Natural killer cell (primary cell): ENCODE measurements around the gene TMEM52B. TPM values are rescaled to one million over a fixed set of nuclear protein-coding genes. Genes with fewer than 3 reads are reported as not detected.
"Not testable (repeated sequence)": the region's sequence is repeated elsewhere in the genome, so short reads cannot be mapped to it uniquely, and the experiment has no call there.

Source experiments
- ATAC-seq, 3 donors: fragments of 150-1000 bp in 2 of 3; fragments of 200-7000 bp in 1 of 3; cut with Tn5 transposase; 1 replicate in 1 of 3; 2 replicates in 2 of 3; pipeline ENCODE4 v1.10.0; 2021; ENCODE audit warnings: mild to moderate bottlenecking in 2 of 3, moderate library complexity in 2 of 3
- DNase-seq, 2 donors: peaks; one replicate each; pipeline versions ENCODE4 v3.0.0 to v3.0.0-alpha.2; 2013 to 2021; ENCODE audit warnings: mixed read lengths in 1 of 2
- H3K27ac ChIP-seq: one replicate; pipeline ENCODE4 v1.5.1; 2013; ENCODE audit warnings: mild to moderate bottlenecking, low read length
- H3K27me3 ChIP-seq: one replicate; pipeline ENCODE4 v1.6.1; 2013; ENCODE audit warnings: low read length; ENCODE audit not compliant: control insufficient read depth, insufficient read depth
- H3K36me3 ChIP-seq: one replicate; pipeline ENCODE4 v1.6.1; 2013; ENCODE audit warnings: low read length; ENCODE audit not compliant: control insufficient read depth, insufficient read depth
- H3K4me1 ChIP-seq: one replicate; pipeline ENCODE4 v1.6.1; 2013; ENCODE audit warnings: low read length; ENCODE audit not compliant: control insufficient read depth, insufficient read depth
- H3K4me3 ChIP-seq: one replicate; pipeline ENCODE4 v1.5.1; 2013; ENCODE audit warnings: low read length
- H3K9me3 ChIP-seq: one replicate; pipeline ENCODE4 v1.6.1; 2013; ENCODE audit warnings: low read length; ENCODE audit not compliant: control insufficient read depth, insufficient read depth
- H3K27ac Mint-ChIP-seq, 2 donors: one replicate each; pipeline ENCODE4 v1.8.0; 2022; ENCODE audit warnings: mild to moderate bottlenecking in 2 of 2, mixed read lengths in 2 of 2, moderate library complexity in 1 of 2
- H3K27me3 Mint-ChIP-seq, 2 donors: one replicate each; pipeline ENCODE4 v1.8.0; 2022; ENCODE audit warnings: low read depth in 2 of 2, mixed read lengths in 2 of 2
- H3K36me3 Mint-ChIP-seq: one replicate; pipeline ENCODE4 v1.8.0; 2022; ENCODE audit warnings: mixed read lengths
- H3K4me1 Mint-ChIP-seq, 2 donors: one replicate each; pipeline ENCODE4 v1.8.0; 2022; ENCODE audit warnings: mixed read lengths in 2 of 2
- H3K4me3 Mint-ChIP-seq: one replicate; pipeline ENCODE4 v1.8.0; 2022; ENCODE audit warnings: mild to moderate bottlenecking, moderate library complexity, mixed read lengths
- H3K9me3 Mint-ChIP-seq, 2 donors: one replicate each; pipeline ENCODE4 v1.8.0; 2022; ENCODE audit warnings: mixed read lengths in 2 of 2
- CTCF ChIP-seq: fragments of 200-600 bp; IDR thresholded peaks from one replicate; pipeline ENCODE4 v1.8.0; 2022; ENCODE audit warnings: antibody characterized with exemption
- WGBS: methylation state at CpG from one replicate; pipeline ENCODE4 v1.1.7; 2013; ENCODE audit warnings: missing lambda C conversion rate; ENCODE audit not compliant: insufficient coverage; 5-methylcytosine and 5-hydroxymethylcytosine counted together
- intact Hi-C: fragments of 100-400 bp; cut with micrococcal nuclease; formaldehyde crosslinking; loops from one replicate; pipeline ENCODE4 v1.14.2; 2022
- total RNA-seq, 4 donors: library from RNA; stranded (reverse); fragments of 120-200 nt in 1 of 4; gene quantifications; one replicate each; pipeline versions ENCODE4 v1.2.3 to v1.2.4, GENCODE V29; 2013 to 2022

TMEM52B gene
- total RNA-seq, 3 donors from 2014 or later (not counting 1 experiment from before 2014, with no cell fraction given): 1.5 TPM; not detected in 2

- H3K9me3 Mint-ChIP-seq: no peaks in the 10 kb centered on the region
- Histone ChIP-seq H3K4me1 (peaks cover 35% of the 10 kb centered on the region), H3K36me3 (no peaks in the 10 kb centered on the region), H3K4me3 (no peak overlapping the region), H3K27me3 (no peaks in the 10 kb centered on the region), H3K9me3 (no peaks in the 10 kb centered on the region), H3K27ac (no peak overlapping the region)
- WGBS: 90% methylated on average over 3 of the region's 3 CpGs
- H3K4me3 Mint-ChIP-seq: no peak overlapping the region
- H3K27ac Mint-ChIP-seq: no peak overlapping the region
- DNase-seq: no peak
- no peaks in the 10 kb centered on the region for H3K36me3 Mint-ChIP-seq
- ATAC-seq: no peak
- H3K4me1 Mint-ChIP-seq: peaks cover 34 to 43% of the 10 kb centered on the region in 2 donors
- H3K27me3 Mint-ChIP-seq: peaks cover 7 to 23% of the 10 kb centered on the region in 2 donors
- intact Hi-C loops: loop anchor here (5.0 kb wide), 2 partner anchors 252 to 447 kb away; no protein-coding TSS in a partner anchor
- TF ChIP-seq CTCF: no peak
These were observed 15.4 kb downstream of the TMEM52B start for GRCh38 chr12:10194160-10194670.

GRCh38 chr12:10196210-10196609 lies 17.4 kb downstream of the TMEM52B start:
- Mint-ChIP-seq H3K36me3 (no peaks in the 10 kb centered on the region), H3K27ac (peak overlapping the region; percentile 67 to 83), H3K9me3 (no peaks in the 10 kb centered on the region), H3K4me1 (peaks cover 28 to 37% of the 10 kb centered on the region in 2 donors), H3K27me3 (peaks cover under 1 to 14% of the 10 kb centered on the region in 2 donors), H3K4me3 (peak overlapping the region; percentile 64)
- H3K36me3 ChIP-seq: no peaks in the 10 kb centered on the region
- H3K27me3 ChIP-seq: no peaks in the 10 kb centered on the region
- intact Hi-C loops: loop anchor here (2.0 kb wide), 1 partner anchor 17 kb away; the partner anchor contains the start of gene GABARAPL1
- no peak for TF ChIP-seq CTCF
- peak; percentile 22 for DNase-seq
- ATAC-seq: peak; percentile 72 to 84 (median 82)
- peaks cover 31% of the 10 kb centered on the region for H3K4me1 ChIP-seq
- no peaks in the 10 kb centered on the region for H3K9me3 ChIP-seq
- 6% methylated on average over 8 of the region's 10 CpGs for WGBS
- H3K27ac ChIP-seq: no peak overlapping the region
- H3K4me3 ChIP-seq: no peak overlapping the region

- H3K27ac Mint-ChIP-seq: peak overlapping the region; percentile 67 to 83
- no peak for TF ChIP-seq CTCF
- Histone ChIP-seq H3K9me3 (no peaks in the 10 kb centered on the region), H3K4me3 (no peak overlapping the region), H3K4me1 (peaks cover 31% of the 10 kb centered on the region), H3K36me3 (no peaks in the 10 kb centered on the region), H3K27ac (no peak overlapping the region), H3K27me3 (no peaks in the 10 kb centered on the region)
- intact Hi-C loops: loop anchor here (2.0 kb wide), 1 partner anchor 15 kb away; the partner anchor contains the start of gene GABARAPL1
- H3K4me3 Mint-ChIP-seq: peak overlapping the region; percentile 68
- ATAC-seq (peak; percentile 88 to 90 (median 88)), DNase-seq (peak in 1 of 2 donors; percentile 27)
- peaks cover 28 to 37% of the 10 kb centered on the region in 2 donors for H3K4me1 Mint-ChIP-seq
- 49% methylated on average over 5 of the region's 5 CpGs for WGBS
- H3K27me3 Mint-ChIP-seq: peaks cover 7 to 10% of the 10 kb centered on the region in 2 donors
- H3K9me3 Mint-ChIP-seq: no peaks in the 10 kb centered on the region
- H3K36me3 Mint-ChIP-seq: no peaks in the 10 kb centered on the region
These were observed 19.0 kb downstream of the TMEM52B start for GRCh38 chr12:10197879-10198278.

GRCh38 chr12:10204495-10204894 lies 25.7 kb downstream of the TMEM52B start:
- H3K27me3 ChIP-seq, H3K4me3 Mint-ChIP-seq, H3K9me3 Mint-ChIP-seq, H3K4me3 ChIP-seq, H3K36me3 Mint-ChIP-seq, intact Hi-C loops, ATAC-seq, H3K4me1 ChIP-seq, H3K36me3 ChIP-seq, H3K4me1 Mint-ChIP-seq, H3K9me3 ChIP-seq, H3K27ac Mint-ChIP-seq, H3K27ac ChIP-seq, DNase-seq: not testable (repeated sequence)
- peaks cover 5 to 21% of the 10 kb centered on the region in 2 donors for H3K27me3 Mint-ChIP-seq
- WGBS: 86% methylated on average over 1 of the region's 2 CpGs
